SK-N-SH treated with all-trans-retinoic acid at 6 μM for 48 hours (cell line): ENCODE results near the gene SLC34A3.
A peak's percentile ranks its signal among the peaks of the same experiment; 100 is the strongest.

ENCODE experiments used
- ATAC-seq: fragments of 200-7000 bp; cut with Tn5 transposase; 3 replicates; pipeline ENCODE4 v1.9.1; 2020; ENCODE audit warnings: mild to moderate bottlenecking, moderate library complexity
- ARNTL ChIP-seq: fragments of 450-650 bp; formaldehyde crosslinking; IDR thresholded peaks from 2 replicates; pipeline ENCODE4 v1.5.0; 2020; ENCODE audit warnings: low read depth, mild to moderate bottlenecking, moderate library complexity, borderline replicate concordance
- BACH2 ChIP-seq: fragments of 250-450 bp; sonication (Bioruptor Pico); IDR thresholded peaks from 2 replicates; pipeline ENCODE4 v1.9.0; 2021; ENCODE audit warnings: mild to moderate bottlenecking, borderline replicate concordance
- CSDC2 ChIP-seq: fragments of 250-450 bp; sonication (Bioruptor Pico); IDR thresholded peaks from 2 replicates; pipeline ENCODE4 v1.5.0; 2020; ENCODE audit warnings: mild to moderate bottlenecking, moderate library complexity
- ESRRG ChIP-seq: fragments of 250-450 bp; sonication (Bioruptor Pico); IDR thresholded peaks from 2 replicates; pipeline ENCODE4 v1.6.1; 2021; ENCODE audit warnings: mild to moderate bottlenecking
- ISL1 ChIP-seq: fragments of 250-450 bp; sonication (Bioruptor Pico); IDR thresholded peaks from 2 replicates; pipeline ENCODE4 v2.1.2; 2022; ENCODE audit warnings: mild to moderate bottlenecking, moderate library complexity
- OSR1 ChIP-seq: fragments of 250-450 bp; sonication (Bioruptor Pico); IDR thresholded peaks from 2 replicates; pipeline ENCODE4 v1.8.0; 2022; ENCODE audit warnings: moderate library complexity, mild to moderate bottlenecking, inconsistent platforms
- POU6F1 ChIP-seq: fragments of 250-450 bp; sonication (Bioruptor Pico); IDR thresholded peaks from 2 replicates; pipeline ENCODE4 v1.8.0; 2021; ENCODE audit warnings: low read depth, mild to moderate bottlenecking, moderate library complexity, borderline replicate concordance
- PPARA ChIP-seq: fragments of 250-450 bp; sonication (Bioruptor Pico); IDR thresholded peaks from 2 replicates; pipeline ENCODE4 v1.5.0; 2020; ENCODE audit warnings: mild to moderate bottlenecking, borderline replicate concordance
- RARB ChIP-seq: fragments of 250-450 bp; sonication (Bioruptor Pico); IDR thresholded peaks from 2 replicates; pipeline ENCODE4 v1.8.0; 2021; ENCODE audit warnings: mild to moderate bottlenecking, moderate library complexity
- SNAI2 ChIP-seq: fragments of 250-450 bp; sonication (Bioruptor Pico); IDR thresholded peaks from 2 replicates; pipeline ENCODE4 v1.5.0; 2020; ENCODE audit warnings: mild to moderate bottlenecking, moderate library complexity
- TCF4 ChIP-seq: fragments of 250-450 bp; sonication (Bioruptor Pico); IDR thresholded peaks from 2 replicates; pipeline ENCODE4 v1.8.0; 2021; ENCODE audit warnings: mild to moderate bottlenecking, moderate library complexity, borderline replicate concordance
- TOX ChIP-seq: fragments of 250-450 bp; sonication (Bioruptor Pico); IDR thresholded peaks from 2 replicates; pipeline ENCODE4 v1.8.0; 2021; ENCODE audit warnings: mild to moderate bottlenecking, moderate library complexity, borderline replicate concordance
- ZC3H10 ChIP-seq: fragments of 250-450 bp; sonication (Bioruptor Pico); IDR thresholded peaks from 2 replicates; pipeline ENCODE4 v1.5.1; 2021; ENCODE audit warnings: mild to moderate bottlenecking, moderate library complexity
- ZFP3 ChIP-seq: fragments of 250-450 bp; sonication (Bioruptor Pico); IDR thresholded peaks from 2 replicates; pipeline ENCODE4 v1.5.0; 2020; ENCODE audit warnings: mild to moderate bottlenecking, moderate library complexity
- ZFP30 ChIP-seq: fragments of 450-650 bp; formaldehyde crosslinking; IDR thresholded peaks from 2 replicates; pipeline ENCODE4 v1.5.0; 2022; ENCODE audit warnings: mild to moderate bottlenecking, moderate library complexity
- ZNF565 ChIP-seq: fragments of 450-650 bp; formaldehyde crosslinking; conservative IDR thresholded peaks from 2 replicates; pipeline ENCODE4 v1.5.0; 2020; ENCODE audit warnings: low read depth, mild to moderate bottlenecking, moderate library complexity
- ZNF8 ChIP-seq: fragments of 450-650 bp; formaldehyde crosslinking; IDR thresholded peaks from 2 replicates; pipeline ENCODE4 v1.5.0; 2020; ENCODE audit warnings: mild to moderate bottlenecking, moderate library complexity
- TF ChIP-seq, protein P1 (sequence below): fragments of 250-450 bp; sonication (Bioruptor Pico); IDR thresholded peaks from 2 replicates; pipeline ENCODE4 v1.5.0; 2020; ENCODE audit warnings: mild to moderate bottlenecking, moderate library complexity
- TF ChIP-seq, protein P2 (sequence below): fragments of 250-450 bp; sonication (Bioruptor Pico); IDR thresholded peaks from 2 replicates; pipeline ENCODE4 v1.8.0; 2020; ENCODE audit warnings: mild to moderate bottlenecking, moderate library complexity, borderline replicate concordance
- TF ChIP-seq, protein P3 (sequence below): fragments of 250-450 bp; sonication (Bioruptor Pico); IDR thresholded peaks from 2 replicates; pipeline ENCODE4 v1.5.1; 2020; ENCODE audit warnings: low read depth, mild to moderate bottlenecking, moderate library complexity

SLC34A3 gene

GRCh38 chr9:137211532-137211931 lies 19.2 kb upstream of the SLC34A3 start:
- no peak for ATAC-seq
- TF ChIP-seq BACH2 (no peak), RARB (no peak), ISL1 (CRISPR knock-in tag) (no peak), TCF4 (no peak), ZFP3 (CRISPR knock-in tag) (no peak), ZNF565 (CRISPR knock-in tag) (no peak), TOX (no peak)
- TF ChIP-seq, protein P1, sequence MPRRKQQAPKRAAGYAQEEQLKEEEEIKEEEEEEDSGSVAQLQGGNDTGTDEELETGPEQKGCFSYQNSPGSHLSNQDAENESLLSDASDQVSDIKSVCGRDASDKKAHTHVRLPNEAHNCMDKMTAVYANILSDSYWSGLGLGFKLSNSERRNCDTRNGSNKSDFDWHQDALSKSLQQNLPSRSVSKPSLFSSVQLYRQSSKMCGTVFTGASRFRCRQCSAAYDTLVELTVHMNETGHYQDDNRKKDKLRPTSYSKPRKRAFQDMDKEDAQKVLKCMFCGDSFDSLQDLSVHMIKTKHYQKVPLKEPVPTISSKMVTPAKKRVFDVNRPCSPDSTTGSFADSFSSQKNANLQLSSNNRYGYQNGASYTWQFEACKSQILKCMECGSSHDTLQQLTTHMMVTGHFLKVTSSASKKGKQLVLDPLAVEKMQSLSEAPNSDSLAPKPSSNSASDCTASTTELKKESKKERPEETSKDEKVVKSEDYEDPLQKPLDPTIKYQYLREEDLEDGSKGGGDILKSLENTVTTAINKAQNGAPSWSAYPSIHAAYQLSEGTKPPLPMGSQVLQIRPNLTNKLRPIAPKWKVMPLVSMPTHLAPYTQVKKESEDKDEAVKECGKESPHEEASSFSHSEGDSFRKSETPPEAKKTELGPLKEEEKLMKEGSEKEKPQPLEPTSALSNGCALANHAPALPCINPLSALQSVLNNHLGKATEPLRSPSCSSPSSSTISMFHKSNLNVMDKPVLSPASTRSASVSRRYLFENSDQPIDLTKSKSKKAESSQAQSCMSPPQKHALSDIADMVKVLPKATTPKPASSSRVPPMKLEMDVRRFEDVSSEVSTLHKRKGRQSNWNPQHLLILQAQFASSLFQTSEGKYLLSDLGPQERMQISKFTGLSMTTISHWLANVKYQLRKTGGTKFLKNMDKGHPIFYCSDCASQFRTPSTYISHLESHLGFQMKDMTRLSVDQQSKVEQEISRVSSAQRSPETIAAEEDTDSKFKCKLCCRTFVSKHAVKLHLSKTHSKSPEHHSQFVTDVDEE (CRISPR knock-in tag), result no peak

DNA sequence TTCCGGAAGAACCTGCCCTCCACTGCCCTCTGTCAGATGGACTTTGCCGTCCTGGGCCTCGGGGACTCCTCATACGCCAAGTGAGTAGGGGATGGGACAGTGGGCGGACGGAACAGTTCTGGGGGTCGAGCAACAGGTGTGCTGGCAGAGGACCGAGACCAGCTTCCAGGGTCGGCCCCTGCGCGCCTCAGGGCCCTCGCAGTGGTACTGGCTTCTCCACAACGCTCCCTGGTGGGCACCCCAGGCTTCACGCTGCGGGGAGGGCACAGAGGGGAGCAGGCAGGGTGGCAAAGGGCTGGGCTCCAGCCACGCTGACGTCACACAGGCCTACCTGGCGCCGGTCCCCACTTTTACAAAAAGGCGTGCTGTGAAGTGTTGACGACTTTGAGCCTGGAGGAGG lies 18.2 kb upstream of the SLC34A3 start:
- TF ChIP-seq, protein P2, sequence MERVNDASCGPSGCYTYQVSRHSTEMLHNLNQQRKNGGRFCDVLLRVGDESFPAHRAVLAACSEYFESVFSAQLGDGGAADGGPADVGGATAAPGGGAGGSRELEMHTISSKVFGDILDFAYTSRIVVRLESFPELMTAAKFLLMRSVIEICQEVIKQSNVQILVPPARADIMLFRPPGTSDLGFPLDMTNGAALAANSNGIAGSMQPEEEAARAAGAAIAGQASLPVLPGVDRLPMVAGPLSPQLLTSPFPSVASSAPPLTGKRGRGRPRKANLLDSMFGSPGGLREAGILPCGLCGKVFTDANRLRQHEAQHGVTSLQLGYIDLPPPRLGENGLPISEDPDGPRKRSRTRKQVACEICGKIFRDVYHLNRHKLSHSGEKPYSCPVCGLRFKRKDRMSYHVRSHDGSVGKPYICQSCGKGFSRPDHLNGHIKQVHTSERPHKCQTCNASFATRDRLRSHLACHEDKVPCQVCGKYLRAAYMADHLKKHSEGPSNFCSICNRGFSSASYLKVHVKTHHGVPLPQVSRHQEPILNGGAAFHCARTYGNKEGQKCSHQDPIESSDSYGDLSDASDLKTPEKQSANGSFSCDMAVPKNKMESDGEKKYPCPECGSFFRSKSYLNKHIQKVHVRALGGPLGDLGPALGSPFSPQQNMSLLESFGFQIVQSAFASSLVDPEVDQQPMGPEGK, result no peak
- no peak for TF ChIP-seq ZC3H10 (CRISPR knock-in tag)
- no peak for TF ChIP-seq PPARA
- TF ChIP-seq BACH2, result no peak
- TF ChIP-seq, protein P3, sequence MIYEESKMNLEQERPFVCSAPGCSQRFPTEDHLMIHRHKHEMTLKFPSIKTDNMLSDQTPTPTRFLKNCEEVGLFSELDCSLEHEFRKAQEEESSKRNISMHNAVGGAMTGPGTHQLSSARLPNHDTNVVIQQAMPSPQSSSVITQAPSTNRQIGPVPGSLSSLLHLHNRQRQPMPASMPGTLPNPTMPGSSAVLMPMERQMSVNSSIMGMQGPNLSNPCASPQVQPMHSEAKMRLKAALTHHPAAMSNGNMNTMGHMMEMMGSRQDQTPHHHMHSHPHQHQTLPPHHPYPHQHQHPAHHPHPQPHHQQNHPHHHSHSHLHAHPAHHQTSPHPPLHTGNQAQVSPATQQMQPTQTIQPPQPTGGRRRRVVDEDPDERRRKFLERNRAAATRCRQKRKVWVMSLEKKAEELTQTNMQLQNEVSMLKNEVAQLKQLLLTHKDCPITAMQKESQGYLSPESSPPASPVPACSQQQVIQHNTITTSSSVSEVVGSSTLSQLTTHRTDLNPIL (CRISPR knock-in tag), result no peak
- no peak for TF ChIP-seq ZFP30
- no peak for TF ChIP-seq POU6F1 (CRISPR knock-in tag)
- TF ChIP-seq TOX, result no peak
- no peak for TF ChIP-seq TCF4
- TF ChIP-seq, protein P1 (CRISPR knock-in tag), result no peak
- TF ChIP-seq RARB, result no peak
- no peak for TF ChIP-seq SNAI2 (CRISPR knock-in tag)
- peak; percentile 16 for ATAC-seq

DNA sequence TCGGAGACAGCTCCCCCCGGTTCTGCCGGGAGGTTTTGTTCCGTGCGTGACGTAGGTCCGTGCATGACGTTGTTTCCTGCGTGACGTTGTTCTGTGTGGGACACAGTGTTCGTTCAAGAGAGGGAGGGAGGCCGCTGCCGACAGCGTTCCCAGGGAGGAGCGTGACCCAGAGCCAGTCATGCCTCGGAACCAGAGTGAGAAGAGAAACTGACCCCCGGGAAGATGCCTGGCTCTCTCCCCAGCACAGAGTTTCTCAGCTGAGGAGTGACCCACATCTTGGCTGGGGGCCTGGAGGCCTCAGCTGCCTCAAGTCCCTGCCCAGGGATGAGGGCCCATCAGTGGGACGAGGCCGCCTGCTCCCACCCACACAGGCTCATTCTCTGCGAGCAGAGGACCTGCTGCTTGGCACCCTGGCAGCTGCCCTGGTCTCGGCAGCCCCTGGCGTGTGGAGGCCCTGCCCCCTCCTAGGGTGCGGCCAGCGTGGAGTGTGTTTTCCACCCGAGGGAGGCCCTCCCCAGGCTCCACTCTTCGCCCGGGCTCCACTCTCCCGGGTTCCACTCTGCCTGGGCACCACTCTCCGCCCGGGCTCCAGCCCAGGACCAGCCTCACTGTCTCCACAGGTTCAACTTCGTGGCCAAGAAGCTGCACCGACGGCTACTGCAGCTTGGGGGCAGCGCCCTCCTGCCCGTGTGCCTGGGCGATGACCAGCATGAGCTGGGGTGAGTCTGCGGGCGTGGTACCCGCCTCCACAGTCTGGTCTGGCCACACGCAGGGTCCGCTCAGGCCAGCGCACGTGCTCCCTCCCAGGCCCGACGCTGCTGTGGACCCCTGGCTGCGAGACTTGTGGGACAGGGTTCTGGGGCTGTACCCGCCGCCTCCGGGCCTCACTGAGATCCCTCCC lies 17.3 kb upstream of the SLC34A3 start:
- ATAC-seq, result peak; percentile 16
- TF ChIP-seq TOX, result no peak
- no peak for TF ChIP-seq ZNF8 (CRISPR knock-in tag)
- TF ChIP-seq ZC3H10 (CRISPR knock-in tag), result no peak
- TF ChIP-seq ARNTL (CRISPR knock-in tag), result no peak
- no peak for TF ChIP-seq POU6F1 (CRISPR knock-in tag)
- TF ChIP-seq ISL1 (CRISPR knock-in tag), result no peak
- TF ChIP-seq BACH2, result no peak
- no peak for TF ChIP-seq PPARA
- TF ChIP-seq, protein P2, result no peak
- no peak for TF ChIP-seq ESRRG (CRISPR knock-in tag)
- TF ChIP-seq SNAI2 (CRISPR knock-in tag), result no peak
- TF ChIP-seq CSDC2, result no peak
- no peak for TF ChIP-seq OSR1
- no peak for TF ChIP-seq ZFP30
- no peak for TF ChIP-seq RARB
